ENCODE data around the gene OR2F1. TPM values are rescaled to one million over a fixed set of nuclear protein-coding genes. Genes with fewer than 3 reads are reported as not detected.
"Not testable (repeated sequence)": the region's sequence is repeated elsewhere in the genome, so short reads cannot be mapped to it uniquely, and the experiment has no call there.

Gene OR2F1
- polyA plus RNA-seq, 1 donor = not detected

DNA sequence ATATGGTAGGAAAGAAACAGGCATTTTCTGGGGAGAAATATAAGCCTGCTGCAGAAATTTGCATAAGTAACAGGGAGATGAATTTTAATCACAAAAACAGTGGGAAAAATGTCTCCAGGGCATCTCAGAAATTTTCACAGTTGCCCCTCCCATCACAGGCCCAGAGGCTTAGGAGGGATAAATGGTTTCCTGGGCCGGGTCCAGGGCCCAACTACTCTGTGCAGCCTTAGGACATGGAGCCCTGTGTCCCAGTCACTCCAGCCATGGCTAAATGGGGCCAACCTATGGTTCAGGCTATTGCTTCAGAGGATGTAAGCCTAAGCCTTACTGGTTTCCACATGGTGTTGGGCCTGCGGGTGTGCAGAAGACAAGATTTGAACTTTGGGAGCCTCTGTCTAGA lies 54.7 kb downstream of the OR2F1 start:
- DNase-seq (ENCODE audit: low read depth) = no peak

DNA sequence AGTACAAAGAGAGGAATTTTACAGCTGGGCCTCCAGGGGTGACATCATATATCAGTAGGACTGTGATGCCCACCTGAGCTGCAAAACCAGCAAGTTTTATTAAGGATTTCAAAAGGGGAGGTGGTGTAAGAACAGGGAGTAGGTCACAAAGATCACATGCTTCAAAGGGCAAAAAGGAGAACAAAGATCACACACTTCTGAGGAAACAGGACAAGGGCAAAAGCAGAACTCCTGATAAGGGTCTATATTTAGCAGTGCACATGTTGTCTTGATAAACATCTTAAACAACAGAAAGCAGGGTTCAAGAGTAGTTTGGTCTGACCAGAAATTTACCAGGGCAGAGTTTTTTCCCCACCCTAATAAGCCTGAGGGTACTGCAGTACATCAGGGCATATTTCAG lies 55.4 kb downstream of the OR2F1 start:
- DNase-seq (ENCODE audit: low read depth) = not testable (repeated sequence)

GRCh38 chr7:144010821-144011220 lies 56.2 kb downstream of the OR2F1 start:
- DNase-seq (ENCODE audit: low read depth) = not testable (repeated sequence)

DNA sequence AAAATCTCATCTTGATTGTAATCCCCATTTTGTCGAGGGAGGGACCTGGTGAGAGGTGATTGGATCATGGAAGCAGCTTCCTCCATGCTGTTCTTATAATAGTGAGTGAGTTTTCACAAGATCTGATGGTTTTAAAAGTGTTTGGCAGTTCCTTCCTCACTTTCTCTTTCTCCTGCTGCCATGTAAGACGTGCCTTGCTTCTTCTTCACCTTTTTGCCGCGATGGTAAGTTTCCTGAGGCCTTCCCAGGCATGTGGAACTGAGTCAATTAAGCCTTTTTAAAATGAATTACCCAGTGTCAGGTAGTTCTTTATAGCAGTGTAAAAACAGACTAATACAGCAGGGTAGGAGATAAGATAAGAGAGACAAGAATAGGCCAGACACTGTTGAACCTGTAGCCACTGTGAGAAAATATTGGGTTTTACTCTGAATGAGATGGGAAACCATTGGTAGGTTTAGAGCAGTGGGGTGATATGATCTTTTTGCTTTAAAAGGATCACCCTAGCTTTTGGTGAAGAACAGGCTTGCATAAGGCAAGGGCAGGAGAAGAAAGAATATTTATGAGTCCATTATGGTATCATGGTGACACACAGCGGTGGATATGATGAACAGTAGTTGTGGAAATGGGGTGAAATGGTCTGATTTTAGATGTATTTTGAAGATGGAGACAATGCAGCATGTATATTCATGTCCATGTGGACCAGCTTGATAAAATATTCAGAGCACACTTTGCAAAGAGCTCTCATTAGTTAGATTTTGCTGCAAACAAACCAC lies 57.0 kb downstream of the OR2F1 start:
- no peak for DNase-seq (ENCODE audit: low read depth)

Other genes starting within 250 kb of the OR2F1 start
- gene CTAGE6, start 197.1 kb upstream of the OR2F1 start, polyA plus RNA-seq (ENCODE audit: insufficient read length) = 0.30 TPM
- 206 TPM for gene TCAF1, start 52.7 kb upstream of the OR2F1 start, polyA plus RNA-seq (ENCODE audit: insufficient read length)
- gene OR2F2, start 19.6 kb upstream of the OR2F1 start, polyA plus RNA-seq (ENCODE audit: insufficient read length) = not detected
- not detected for gene OR6B1, start 45.5 kb downstream of the OR2F1 start, polyA plus RNA-seq (ENCODE audit: insufficient read length)
- gene OR2A5, start 94.1 kb downstream of the OR2F1 start, polyA plus RNA-seq (ENCODE audit: insufficient read length) = not detected
- gene OR2A25, start 115.0 kb downstream of the OR2F1 start, polyA plus RNA-seq (ENCODE audit: insufficient read length) = not detected
- gene OR2A12, start 131.4 kb downstream of the OR2F1 start, polyA plus RNA-seq (ENCODE audit: insufficient read length) = 0.09 TPM
- gene OR2A2, start 154.7 kb downstream of the OR2F1 start, polyA plus RNA-seq (ENCODE audit: insufficient read length) = not detected
- not detected for gene OR2A14, start 168.3 kb downstream of the OR2F1 start, polyA plus RNA-seq (ENCODE audit: insufficient read length)
- not detected for gene CTAGE4, start 228.6 kb downstream of the OR2F1 start, polyA plus RNA-seq (ENCODE audit: insufficient read length)
- gene ARHGEF35, start 241.0 kb downstream of the OR2F1 start, polyA plus RNA-seq (ENCODE audit: insufficient read length) = 1.2 TPM

Data from forelimb muscle (tissue), 1 donor.